ENCODE results near the gene LPIN3.

Gene LPIN3

GRCh38 chr20:41367393-41367695 lies 26.7 kb downstream of the LPIN3 start:
- no peak for DNase-seq

- DNase-seq, result no peak
Measured at GRCh38 chr20:41367956-41368355, 27.3 kb downstream of the LPIN3 start.

GRCh38 chr20:41369673-41370072 lies 29.1 kb downstream of the LPIN3 start:
- DNase-seq, result no peak

GRCh38 chr20:41370176-41370575 lies 29.6 kb downstream of the LPIN3 start:
- no peak for DNase-seq

GRCh38 chr20:41371371-41371770 lies 30.8 kb downstream of the LPIN3 start:
- no peak for DNase-seq

- no peak for DNase-seq
Measured at GRCh38 chr20:41373251-41373783, 32.7 kb downstream of the LPIN3 start.

GRCh38 chr20:41373931-41374920 lies 33.6 kb downstream of the LPIN3 start:
- no peak for DNase-seq

GRCh38 chr20:41375846-41376245 lies 35.2 kb downstream of the LPIN3 start:
- no peak for DNase-seq

GRCh38 chr20:41376349-41376748 lies 35.7 kb downstream of the LPIN3 start:
- no peak for DNase-seq

- DNase-seq, result no peak
Measured at GRCh38 chr20:41377275-41377674, 36.7 kb downstream of the LPIN3 start.

GRCh38 chr20:41379551-41379950 lies 38.9 kb downstream of the LPIN3 start:
- DNase-seq, result no peak

- DNase-seq, result no peak
Measured at GRCh38 chr20:41380551-41381193, 40.1 kb downstream of the LPIN3 start.

- DNase-seq, result no peak
Measured at GRCh38 chr20:41382791-41383305, 42.2 kb downstream of the LPIN3 start.

- DNase-seq, result no peak
Measured at GRCh38 chr20:41386502-41387427, 46.1 kb downstream of the LPIN3 start.

- no peak for DNase-seq
Measured at GRCh38 chr20:41387444-41387851, 46.8 kb downstream of the LPIN3 start.

GRCh38 chr20:41390889-41391288 lies 50.3 kb downstream of the LPIN3 start:
- no peak for DNase-seq

- DNase-seq, result no peak
Measured at GRCh38 chr20:41391587-41392001, 51.0 kb downstream of the LPIN3 start.

GRCh38 chr20:41392295-41392694 lies 51.7 kb downstream of the LPIN3 start:
- DNase-seq, result no peak

GRCh38 chr20:41392871-41393704 lies 52.5 kb downstream of the LPIN3 start:
- no peak for DNase-seq

- DNase-seq, result no peak
Measured at GRCh38 chr20:41393705-41394066, 53.1 kb downstream of the LPIN3 start.

GRCh38 chr20:41394081-41394480 lies 53.5 kb downstream of the LPIN3 start:
- DNase-seq, result no peak
